Uterus (tissue), 4 donors: ENCODE results near the gene MAD1L1. TPM values are rescaled to one million over a fixed set of nuclear protein-coding genes. Genes with fewer than 3 reads are reported as not detected.

Experiments
- DNase-seq, 2 donors: peaks; one replicate each; pipeline ENCODE4 v3.0.0-alpha.2; 2019 to 2020
- H3K27ac ChIP-seq, 2 donors: fragments of 200-600 bp; sonication (generic); 1 replicate in 1 of 2; 2 replicates in 1 of 2; pipeline ENCODE4 v1.5.1; 2016 to 2018
- H3K27me3 ChIP-seq, 2 donors: fragments of 200-600 bp; sonication (generic); one replicate each; pipeline ENCODE4 v1.5.1; 2018 to 2019; ENCODE audit warnings: control low read depth in 1 of 2
- H3K36me3 ChIP-seq, 2 donors: fragments of 200-600 bp; sonication (generic); one replicate each; pipeline ENCODE4 v1.5.1; 2019; ENCODE audit warnings: control low read depth in 1 of 2
- H3K4me1 ChIP-seq, 2 donors: fragments of 200-600 bp; sonication (generic); one replicate each; pipeline ENCODE4 v1.5.1; 2018 to 2019; ENCODE audit warnings: control low read depth in 1 of 2
- H3K4me3 ChIP-seq, 2 donors: fragments of 200-600 bp; sonication (generic); 1 replicate in 1 of 2; 2 replicates in 1 of 2; pipeline ENCODE4 v1.5.1; 2018 to 2019; ENCODE audit warnings: mild to moderate bottlenecking in 1 of 2
- H3K9me3 ChIP-seq, 2 donors: fragments of 200-600 bp; sonication (generic); one replicate each; pipeline ENCODE4 v1.5.1; 2019; ENCODE audit warnings: control low read depth in 1 of 2
- POLR2A ChIP-seq, 2 donors: fragments of 450-650 bp; IDR thresholded peaks; one replicate each; pipeline ENCODE4 v1.6.1; 2016; ENCODE audit warnings: antibody characterized with exemption in 2 of 2, mild to moderate bottlenecking in 1 of 2, moderate library complexity in 1 of 2
- intact Hi-C: fragments of 100-400 bp; cut with DNase I; formaldehyde crosslinking; loops from one replicate; pipeline ENCODE4 v1.15.1; 2023; ENCODE audit warnings: low total_unique reads
- total RNA-seq, 4 donors: library from RNA; depleted of rRNA in 3 of 4; stranded (reverse); fragments of >200 nt in 3 of 4; gene quantifications; one replicate each; pipeline versions ENCODE4 v1.1.0 to v1.2.4, GENCODE V29; 2014 to 2023
- TF ChIP-seq, protein P1 (sequence below), 4 experiments: fragments of 200-600 bp in 2 of 4; fragments of 450-650 bp in 2 of 4; sonication (generic) in 2 of 4; IDR thresholded peaks; one replicate each; pipeline ENCODE4 v1.5.1; 2016 to 2019; ENCODE audit warnings: antibody characterized with exemption in 4 of 4, mild to moderate bottlenecking in 2 of 4, moderate library complexity in 1 of 4
- donor health status: DM: yes; HTN: yes; CAD: no.

Gene MAD1L1
- total RNA-seq, 4 donors from 2014 or later, result 13.3 to 37.4 (median 33.1) TPM

DNA sequence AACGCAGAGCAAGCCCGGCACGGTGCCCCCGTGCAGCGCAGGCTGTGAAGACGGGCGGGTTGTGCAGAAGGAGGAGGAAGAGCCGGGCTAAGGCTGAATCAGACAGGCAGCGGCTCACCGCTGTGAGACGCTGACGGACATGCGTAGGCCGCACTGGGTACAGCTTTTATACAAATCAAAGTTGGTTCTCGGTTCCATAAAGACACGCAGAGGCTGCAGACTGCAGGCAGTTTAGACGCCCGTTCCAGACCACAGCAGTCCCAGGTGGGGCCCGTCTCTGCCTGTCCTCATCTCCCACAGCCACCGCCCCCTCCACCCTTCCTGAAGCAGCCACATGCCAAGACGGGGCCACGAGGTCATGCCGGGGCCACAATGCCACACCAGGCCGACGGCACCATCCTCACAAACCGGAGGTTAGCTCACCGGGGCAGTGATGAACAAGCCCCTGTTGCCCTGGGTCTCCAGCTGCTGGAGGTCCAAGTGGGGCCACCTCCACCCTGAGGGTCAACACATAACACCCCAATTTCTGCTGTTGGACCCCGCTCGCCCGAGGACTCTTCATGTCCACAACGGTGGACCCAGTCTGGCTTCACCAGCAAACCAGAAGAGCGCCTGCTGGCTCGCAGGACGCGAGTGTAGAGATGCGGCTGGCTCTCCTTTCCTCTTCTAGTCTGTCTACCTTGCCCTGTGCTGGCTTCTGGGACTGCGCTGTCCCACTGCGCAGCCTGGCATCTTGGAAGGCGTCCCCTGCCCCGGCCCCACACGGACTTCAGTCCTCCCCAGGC lies 335.5 kb downstream of the MAD1L1 start:
- Histone ChIP-seq H3K27ac (no peak overlapping the region), H3K27me3 (no peaks in the 10 kb centered on the region), H3K4me3 (no peak overlapping the region), H3K4me1 (no peaks in the 10 kb centered on the region), H3K36me3 (no peaks in the 10 kb centered on the region), H3K9me3 (no peaks in the 10 kb centered on the region)
- DNase-seq, result no peak
- TF ChIP-seq POLR2A (IDR thresholded peaks at IDR 0.05), result no peak
- TF ChIP-seq, protein P1, sequence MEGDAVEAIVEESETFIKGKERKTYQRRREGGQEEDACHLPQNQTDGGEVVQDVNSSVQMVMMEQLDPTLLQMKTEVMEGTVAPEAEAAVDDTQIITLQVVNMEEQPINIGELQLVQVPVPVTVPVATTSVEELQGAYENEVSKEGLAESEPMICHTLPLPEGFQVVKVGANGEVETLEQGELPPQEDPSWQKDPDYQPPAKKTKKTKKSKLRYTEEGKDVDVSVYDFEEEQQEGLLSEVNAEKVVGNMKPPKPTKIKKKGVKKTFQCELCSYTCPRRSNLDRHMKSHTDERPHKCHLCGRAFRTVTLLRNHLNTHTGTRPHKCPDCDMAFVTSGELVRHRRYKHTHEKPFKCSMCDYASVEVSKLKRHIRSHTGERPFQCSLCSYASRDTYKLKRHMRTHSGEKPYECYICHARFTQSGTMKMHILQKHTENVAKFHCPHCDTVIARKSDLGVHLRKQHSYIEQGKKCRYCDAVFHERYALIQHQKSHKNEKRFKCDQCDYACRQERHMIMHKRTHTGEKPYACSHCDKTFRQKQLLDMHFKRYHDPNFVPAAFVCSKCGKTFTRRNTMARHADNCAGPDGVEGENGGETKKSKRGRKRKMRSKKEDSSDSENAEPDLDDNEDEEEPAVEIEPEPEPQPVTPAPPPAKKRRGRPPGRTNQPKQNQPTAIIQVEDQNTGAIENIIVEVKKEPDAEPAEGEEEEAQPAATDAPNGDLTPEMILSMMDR (IDR thresholded peaks at IDR 0.05), result no peak
- intact Hi-C loops, result no loop called here

DNA sequence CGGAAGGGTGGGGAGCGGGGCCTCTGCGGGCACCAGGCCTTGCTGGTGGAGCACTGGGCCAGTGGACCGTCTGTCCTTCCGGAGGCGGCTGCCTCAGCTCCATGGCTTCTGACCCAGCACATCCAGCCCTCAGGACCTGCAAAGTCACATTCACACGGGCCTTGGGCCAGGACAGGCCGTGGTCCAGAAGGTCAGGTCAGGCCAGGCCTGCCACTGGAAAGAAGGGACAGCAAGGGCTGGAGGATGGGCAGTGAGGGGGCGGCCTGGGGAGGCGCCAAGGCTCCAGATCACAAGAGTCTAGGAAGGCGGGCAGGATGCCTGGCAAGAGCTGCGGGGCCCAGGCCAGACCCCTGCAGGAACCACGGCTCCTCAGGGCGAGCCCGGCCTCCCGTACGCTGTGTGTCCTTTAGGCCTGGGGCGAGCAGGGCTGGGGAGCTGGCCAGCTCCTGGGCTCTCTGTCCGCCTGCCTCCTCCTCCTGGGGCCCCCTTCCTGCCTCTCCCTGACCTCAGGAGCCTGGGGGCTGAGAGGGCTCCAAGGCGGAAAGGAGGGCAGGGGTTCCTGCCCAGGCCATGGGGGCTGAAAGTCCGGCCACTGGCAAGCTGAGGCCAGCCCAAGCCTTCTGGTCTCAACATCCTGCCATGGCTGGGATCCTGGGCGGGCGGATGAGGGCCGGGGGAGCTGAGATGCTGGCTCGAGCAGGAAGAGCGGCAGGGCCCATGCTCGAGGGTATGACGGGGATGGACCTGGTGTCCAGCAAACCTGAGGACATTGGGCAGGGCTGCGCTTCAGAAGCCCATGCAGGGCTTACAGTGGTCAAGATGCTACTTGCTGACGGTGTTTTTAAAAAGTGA lies 336.9 kb downstream of the MAD1L1 start:
- Histone ChIP-seq H3K27me3 (no peaks in the 10 kb centered on the region), H3K9me3 (no peaks in the 10 kb centered on the region), H3K4me1 (no peaks in the 10 kb centered on the region), H3K4me3 (no peak overlapping the region), H3K27ac (no peak overlapping the region), H3K36me3 (no peaks in the 10 kb centered on the region)
- no peak for DNase-seq
- intact Hi-C loops, result no loop called here
- no peak for TF ChIP-seq POLR2A (IDR thresholded peaks at IDR 0.05)
- TF ChIP-seq, protein P1 (IDR thresholded peaks at IDR 0.05), result no peak

DNA sequence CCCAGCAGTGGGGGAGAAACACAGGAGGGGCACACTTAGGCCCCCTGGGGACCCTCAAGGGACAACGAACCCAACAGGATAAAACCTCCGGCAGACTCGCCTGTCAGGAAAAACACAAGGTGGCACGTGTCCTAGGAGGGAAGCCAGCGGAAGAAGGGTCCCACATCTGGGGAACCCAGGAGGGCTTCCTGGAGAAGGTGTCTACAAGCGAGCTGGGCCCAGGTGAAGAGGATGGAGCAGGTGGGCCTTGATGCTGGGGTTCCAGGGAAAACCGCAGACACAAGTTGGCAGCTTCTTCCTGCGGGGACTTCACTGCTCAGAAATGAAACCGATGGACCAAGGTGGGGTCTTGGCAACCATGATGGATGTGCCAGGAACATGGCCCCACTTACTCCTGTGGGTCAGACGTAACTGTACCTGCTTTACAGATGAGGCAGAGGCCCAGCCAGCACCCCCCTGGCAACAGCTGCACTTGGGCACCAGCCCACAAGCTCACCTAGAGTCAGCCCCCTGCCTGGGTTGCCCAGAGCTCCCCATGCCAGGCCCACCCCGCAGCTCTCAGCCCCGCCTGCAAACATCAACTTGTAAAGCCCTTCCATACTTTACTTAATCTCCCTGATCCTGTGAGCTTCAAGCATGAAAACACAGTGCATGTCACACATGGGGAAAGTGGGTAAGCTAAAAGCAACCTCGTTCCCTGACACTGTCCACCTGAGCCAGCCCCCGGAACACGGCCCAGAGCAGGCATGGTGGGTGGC lies 337.7 kb downstream of the MAD1L1 start:
- no peak for DNase-seq
- Histone ChIP-seq H3K27ac (no peak overlapping the region), H3K4me1 (no peaks in the 10 kb centered on the region), H3K27me3 (no peaks in the 10 kb centered on the region), H3K36me3 (no peaks in the 10 kb centered on the region), H3K9me3 (no peaks in the 10 kb centered on the region), H3K4me3 (no peak overlapping the region)
- intact Hi-C loops, result no loop called here
- no peak for TF ChIP-seq POLR2A (IDR thresholded peaks at IDR 0.05)
- TF ChIP-seq, protein P1 (IDR thresholded peaks at IDR 0.05), result no peak

DNA sequence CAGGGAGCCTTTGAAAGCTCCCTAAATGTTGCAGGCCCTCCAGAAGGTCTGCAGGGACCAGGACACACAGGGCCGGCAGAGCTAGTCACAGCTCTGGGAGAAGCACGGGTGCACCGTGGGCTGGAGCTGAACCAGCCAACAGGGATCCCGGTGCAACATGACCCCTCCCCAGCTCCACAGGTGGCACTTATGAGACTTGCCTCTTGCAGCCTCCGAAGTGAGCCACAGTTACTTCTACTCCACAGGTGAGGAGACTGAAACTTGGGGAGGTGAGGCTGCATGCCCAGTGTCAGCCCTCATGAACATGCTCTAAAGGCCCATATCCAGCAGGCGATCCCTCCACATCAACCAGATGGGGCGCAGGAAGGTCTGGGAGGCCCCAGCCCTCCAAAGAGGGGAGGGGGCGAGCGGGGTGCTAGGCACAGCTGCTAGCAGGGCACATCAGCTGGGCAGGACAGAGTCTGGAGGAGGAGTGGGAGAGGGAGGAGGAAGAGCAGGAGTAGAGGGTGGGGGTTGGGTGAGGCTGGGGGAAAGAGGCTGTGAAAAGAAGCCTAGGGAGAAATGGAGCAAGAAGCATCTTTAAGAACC lies 338.3 kb downstream of the MAD1L1 start:
- Histone ChIP-seq H3K27ac (no peak overlapping the region), H3K9me3 (no peaks in the 10 kb centered on the region), H3K4me3 (no peak overlapping the region), H3K27me3 (no peaks in the 10 kb centered on the region), H3K4me1 (no peaks in the 10 kb centered on the region), H3K36me3 (no peaks in the 10 kb centered on the region)
- intact Hi-C loops, result no loop called here
- TF ChIP-seq, protein P1 (IDR thresholded peaks at IDR 0.05), result no peak
- TF ChIP-seq POLR2A (IDR thresholded peaks at IDR 0.05), result no peak
- no peak for DNase-seq
